Mesendoderm (in vitro differentiated cells): ENCODE measurements around the gene PHOX2A.
A peak's percentile ranks its signal among the peaks of the same experiment; 100 is the strongest.

Source experiments
- DNase-seq: peaks from one replicate; pipeline ENCODE4 v3.0.0; 2013
- H2AK5ac ChIP-seq: 2 replicates; pipeline ENCODE4 v1.6.1; 2013; ENCODE audit warnings: low read length, inconsistent platforms
- H2BK120ac ChIP-seq: 2 replicates; pipeline ENCODE4 v1.6.1; 2013; ENCODE audit warnings: low read depth, mild to moderate bottlenecking, low read length, moderate library complexity, mixed read lengths
- H2BK15ac ChIP-seq: replicated peaks from 2 replicates; pipeline ENCODE4 v1.6.1; 2013; ENCODE audit warnings: low read depth, mild to moderate bottlenecking, moderate library complexity
- H2BK5ac ChIP-seq: 2 replicates; pipeline ENCODE4 v1.6.1; 2013; ENCODE audit warnings: low read length, inconsistent platforms
- H3K18ac ChIP-seq: 2 replicates; pipeline ENCODE4 v1.6.1; 2013; ENCODE audit warnings: mild to moderate bottlenecking, low read length, mixed read lengths
- H3K23ac ChIP-seq: one replicate; pipeline ENCODE4 v1.6.1; 2013; ENCODE audit warnings: low read length
- H3K27ac ChIP-seq: 2 replicates; pipeline ENCODE4 v1.5.1; 2013; ENCODE audit warnings: low read depth, mild to moderate bottlenecking, inconsistent platforms, low read length, moderate library complexity
- H3K27me3 ChIP-seq: 2 replicates; pipeline ENCODE4 v1.6.1; 2013; ENCODE audit warnings: low read length, control low read depth, mild to moderate bottlenecking, inconsistent platforms; ENCODE audit not compliant: insufficient read depth, poor library complexity
- H3K36me3 ChIP-seq: 2 replicates; pipeline ENCODE4 v1.6.1; 2013; ENCODE audit warnings: low read length, inconsistent platforms; ENCODE audit not compliant: control insufficient read depth, insufficient read depth
- H3K4ac ChIP-seq: one replicate; pipeline ENCODE4 v1.6.1; 2013; ENCODE audit warnings: low read depth, mild to moderate bottlenecking, low read length, moderate library complexity
- H3K4me1 ChIP-seq: 2 replicates; pipeline ENCODE4 v1.6.1; 2013; ENCODE audit warnings: low read depth, low read length, inconsistent platforms; ENCODE audit not compliant: control insufficient read depth
- H3K4me2 ChIP-seq: 2 replicates; pipeline ENCODE4 v1.6.1; 2013; ENCODE audit warnings: low read length
- H3K4me3 ChIP-seq: 2 replicates; pipeline ENCODE4 v1.5.1; 2013; ENCODE audit warnings: mild to moderate bottlenecking, low read length
- H3K56ac ChIP-seq: one replicate; pipeline ENCODE4 v1.6.1; 2013; ENCODE audit warnings: low read length
- H3K79me1 ChIP-seq: 2 replicates; pipeline ENCODE4 v1.6.1; 2013; ENCODE audit warnings: low read length, inconsistent platforms
- H3K79me2 ChIP-seq: 2 replicates; pipeline ENCODE4 v1.6.1; 2013; ENCODE audit warnings: mild to moderate bottlenecking, low read length; ENCODE audit not compliant: control insufficient read depth, insufficient read depth
- H3K9ac ChIP-seq: 2 replicates; pipeline ENCODE4 v1.6.1; 2013; ENCODE audit warnings: low read length, inconsistent platforms
- H4K5ac ChIP-seq: one replicate; pipeline ENCODE4 v1.6.1; 2013; ENCODE audit warnings: low read length
- H4K8ac ChIP-seq: one replicate; pipeline ENCODE4 v1.6.1; 2013; ENCODE audit warnings: low read depth, mild to moderate bottlenecking, control low read depth, low read length, moderate library complexity
- WGBS: extraction: QIAGEN DNeasy Blood & Tissue Kit; methylation state at CpG from one replicate; pipeline ENCODE4 v1.1.7; 2013; ENCODE audit warnings: low lambda C conversion rate, missing lambda C conversion rate; ENCODE audit not compliant: insufficient coverage; ENCODE audit errors: extremely low coverage; 5-methylcytosine and 5-hydroxymethylcytosine counted together

PHOX2A gene

DNA sequence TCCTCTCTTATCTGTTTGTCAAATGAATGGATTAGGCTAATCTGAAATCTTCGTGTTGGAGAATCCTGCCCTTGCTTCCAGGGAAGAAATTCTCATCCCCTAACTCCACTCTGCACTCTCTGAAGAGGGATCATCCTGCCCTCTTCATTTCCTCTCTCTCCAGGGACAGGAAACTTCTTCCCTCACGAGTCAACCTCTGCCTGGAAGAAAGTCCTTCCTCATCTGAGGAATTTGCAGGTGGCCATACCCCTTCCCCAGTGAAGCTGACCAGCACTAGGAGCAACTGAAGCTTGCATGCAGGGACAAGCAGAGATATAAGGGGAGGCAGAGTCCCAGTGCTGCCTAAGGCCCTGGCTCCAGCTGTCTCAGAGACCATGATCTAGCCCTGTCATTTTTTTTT lies 3.6 kb upstream of the PHOX2A start:
- H2AK5ac ChIP-seq: no peak overlapping the region
- H3K4ac ChIP-seq: no peak overlapping the region
- no peaks in the 10 kb centered on the region for H3K79me2 ChIP-seq
- no peak overlapping the region for H4K5ac ChIP-seq
- no peak overlapping the region for H3K4me3 ChIP-seq
- H3K4me2 ChIP-seq: no peak overlapping the region
- H4K8ac ChIP-seq: no peak overlapping the region
- no peak overlapping the region for H2BK5ac ChIP-seq
- H2BK120ac ChIP-seq: no peak overlapping the region
- peaks cover 28% of the 10 kb centered on the region for H3K27me3 ChIP-seq
- no CpG with 5 or more reads among the region's 2 CpGs for WGBS
- H3K9ac ChIP-seq: no peak overlapping the region
- H3K23ac ChIP-seq: no peak overlapping the region
- H3K18ac ChIP-seq: no peak overlapping the region
- no peak overlapping the region for H3K56ac ChIP-seq
- H3K79me1 ChIP-seq: no peaks in the 10 kb centered on the region
- peaks cover 5% of the 10 kb centered on the region for H3K4me1 ChIP-seq
- H3K36me3 ChIP-seq: no peaks in the 10 kb centered on the region
- peak; percentile 13 for DNase-seq
- H3K27ac ChIP-seq: no peak overlapping the region
- H2BK15ac ChIP-seq: no peak overlapping the region

DNA sequence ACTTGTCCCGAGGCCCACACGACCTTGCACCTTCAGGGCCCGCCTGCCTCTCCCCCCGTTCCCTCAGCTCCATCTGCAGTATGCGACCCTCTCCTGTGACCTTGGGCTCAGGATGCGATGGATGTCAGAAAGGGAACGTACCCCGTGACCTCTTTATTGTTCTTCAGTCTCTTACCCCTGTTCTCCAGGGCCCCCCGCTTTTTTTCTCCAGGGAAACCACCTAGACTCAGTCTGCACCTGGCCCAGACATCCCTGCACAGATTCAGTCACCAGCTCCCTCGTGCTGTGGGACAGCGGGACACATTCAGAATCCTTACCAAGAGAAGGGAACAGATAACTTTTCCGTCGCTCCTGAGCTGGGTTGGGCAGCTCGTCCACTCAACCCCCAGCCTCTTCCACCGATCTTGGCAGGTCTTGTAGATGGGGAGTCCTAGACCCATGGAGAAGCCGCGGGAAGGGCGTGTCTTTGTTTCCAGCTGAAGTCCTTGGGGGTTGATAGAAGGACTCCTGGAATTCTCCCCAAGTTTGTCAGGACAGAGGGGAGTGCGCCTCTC lies 1.4 kb upstream of the PHOX2A start:
- H2BK15ac ChIP-seq: no peak overlapping the region
- peak overlapping the region; percentile 75 for H3K23ac ChIP-seq
- H3K18ac ChIP-seq: no peak overlapping the region
- DNase-seq: no peak
- H3K9ac ChIP-seq: no peak overlapping the region
- H3K4me2 ChIP-seq: peak overlapping the region; percentile 91
- peak overlapping the region; percentile 38 for H3K56ac ChIP-seq
- peaks cover 7% of the 10 kb centered on the region for H3K4me1 ChIP-seq
- H3K27me3 ChIP-seq: peaks cover 46% of the 10 kb centered on the region
- no peak overlapping the region for H4K5ac ChIP-seq
- no CpG with 5 or more reads among the region's 19 CpGs for WGBS
- no peaks in the 10 kb centered on the region for H3K79me2 ChIP-seq
- H3K4me3 ChIP-seq: no peak overlapping the region
- no peaks in the 10 kb centered on the region for H3K36me3 ChIP-seq
- no peak overlapping the region for H2BK120ac ChIP-seq
- H3K27ac ChIP-seq: no peak overlapping the region
- H3K4ac ChIP-seq: no peak overlapping the region
- H4K8ac ChIP-seq: no peak overlapping the region
- H3K79me1 ChIP-seq: no peaks in the 10 kb centered on the region
- no peak overlapping the region for H2BK5ac ChIP-seq
- H2AK5ac ChIP-seq: no peak overlapping the region

DNA sequence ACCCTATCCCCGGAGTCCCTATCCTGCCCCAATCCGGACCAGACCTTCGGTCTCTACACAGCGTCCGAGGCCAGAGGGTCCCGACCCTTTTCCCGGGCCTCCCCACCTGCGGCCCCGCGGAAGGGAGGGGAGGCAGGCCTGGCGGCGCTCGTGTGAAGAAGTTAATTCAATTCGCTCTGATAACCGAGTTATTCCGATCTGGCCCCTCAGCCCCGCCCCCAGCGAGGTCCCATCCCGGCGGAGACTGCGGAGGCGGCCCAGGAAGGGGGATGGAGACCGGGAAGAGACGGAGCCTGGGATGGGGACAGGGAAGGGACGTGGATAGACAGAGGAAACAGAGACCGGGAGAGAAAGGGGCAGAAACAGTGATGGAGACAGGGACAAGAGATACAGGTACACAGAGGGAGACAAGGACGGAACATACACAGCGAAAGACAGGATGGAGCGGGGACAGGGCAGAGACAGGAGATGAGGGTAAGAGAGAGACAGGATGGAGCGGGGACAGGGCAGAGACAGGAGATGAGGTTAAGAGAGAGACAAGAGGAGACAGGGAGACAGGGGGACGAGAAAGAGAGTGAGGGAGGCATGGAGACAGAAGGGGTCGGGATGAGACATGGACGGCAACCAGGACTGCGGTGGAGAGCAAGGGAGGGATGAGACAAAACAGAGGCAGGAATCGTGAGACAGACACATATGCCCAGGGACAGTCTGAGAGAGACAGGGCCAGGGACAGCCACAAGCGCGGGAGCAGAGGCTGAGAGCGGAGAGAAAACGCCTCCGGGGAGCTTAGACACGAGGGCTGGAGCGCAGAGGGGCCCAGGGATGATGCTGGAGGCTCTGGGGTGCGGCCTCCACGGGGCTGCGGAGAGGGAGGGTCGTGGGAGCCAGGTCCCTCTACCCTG lies 636 bp upstream of the PHOX2A start:
- no peaks in the 10 kb centered on the region for H3K79me1 ChIP-seq
- peak overlapping the region; percentile 65 for H3K56ac ChIP-seq
- H4K5ac ChIP-seq: no peak overlapping the region
- peak; percentile 75 for DNase-seq
- H3K79me2 ChIP-seq: no peaks in the 10 kb centered on the region
- H2BK5ac ChIP-seq: no peak overlapping the region
- no peak overlapping the region for H3K4ac ChIP-seq
- H3K9ac ChIP-seq: peak overlapping the region; percentile 11
- no peak overlapping the region for H2BK15ac ChIP-seq
- WGBS: no CpG with 5 or more reads among the region's 46 CpGs
- H3K18ac ChIP-seq: no peak overlapping the region
- peak overlapping the region; percentile 53 for H3K4me3 ChIP-seq
- H3K27ac ChIP-seq: no peak overlapping the region
- H3K4me1 ChIP-seq: peaks cover 7% of the 10 kb centered on the region
- H2AK5ac ChIP-seq: no peak overlapping the region
- peaks cover 50% of the 10 kb centered on the region for H3K27me3 ChIP-seq
- H2BK120ac ChIP-seq: no peak overlapping the region
- H3K36me3 ChIP-seq: no peaks in the 10 kb centered on the region
- no peak overlapping the region for H4K8ac ChIP-seq
- H3K23ac ChIP-seq: no peak overlapping the region
- H3K4me2 ChIP-seq: peak overlapping the region; percentile 91

DNA sequence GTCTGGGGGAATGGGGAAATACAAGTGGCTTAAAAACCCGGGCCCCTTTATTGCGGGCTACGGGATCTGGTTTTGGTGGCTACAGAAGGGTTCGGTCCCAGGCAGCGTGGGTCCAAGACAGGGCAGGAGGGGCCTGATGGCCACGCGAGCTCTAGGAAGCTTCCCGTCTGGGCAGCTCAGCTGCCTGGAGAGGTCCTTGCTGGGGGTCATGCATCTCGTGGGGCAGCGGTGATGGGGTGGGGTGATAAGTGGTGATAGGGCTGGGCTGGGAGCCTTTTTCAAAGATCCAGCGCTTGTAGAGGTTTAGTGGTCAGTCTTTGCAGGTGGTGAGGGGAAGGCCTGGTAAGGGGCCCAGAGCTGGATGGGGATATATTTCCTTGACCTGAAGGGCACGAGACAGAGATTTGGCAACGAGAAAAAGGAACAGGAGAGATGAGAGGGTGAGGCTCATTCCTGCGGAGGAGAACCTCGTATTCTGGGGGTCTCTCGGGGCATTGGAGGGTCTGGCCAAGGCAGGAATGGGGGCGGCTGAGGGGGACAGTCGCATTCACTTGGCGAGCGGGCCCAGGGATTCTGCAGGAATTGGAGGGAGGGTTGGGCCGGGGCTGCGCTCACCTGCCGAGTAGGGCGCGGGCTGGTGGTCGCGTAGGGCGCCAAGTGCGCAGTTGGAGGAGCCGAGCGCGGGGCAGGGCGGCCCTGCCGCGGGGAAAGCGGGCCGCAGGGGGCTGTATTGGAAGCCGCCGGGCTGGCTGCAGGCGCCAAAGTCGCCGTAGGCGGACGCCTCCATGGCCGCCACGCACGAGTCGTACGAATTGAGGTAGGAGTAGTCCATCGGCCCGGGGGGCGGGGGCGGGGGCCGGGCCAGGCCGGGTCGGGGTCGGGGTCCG lies 560 bp downstream of the PHOX2A start:
- WGBS: no CpG with 5 or more reads among the region's 58 CpGs
- Histone ChIP-seq H2AK5ac (no peak overlapping the region), H3K27ac (no peak overlapping the region), H3K79me1 (no peaks in the 10 kb centered on the region), H2BK5ac (no peak overlapping the region), H4K5ac (no peak overlapping the region), H3K27me3 (peaks cover 50% of the 10 kb centered on the region), H2BK120ac (no peak overlapping the region), H3K9ac (no peak overlapping the region), H3K4ac (no peak overlapping the region), H4K8ac (no peak overlapping the region), H3K4me2 (peak overlapping the region; percentile 26), H2BK15ac (no peak overlapping the region), H3K4me3 (no peak overlapping the region), H3K4me1 (peaks cover 11% of the 10 kb centered on the region), H3K18ac (peak overlapping the region; percentile 10), H3K79me2 (no peaks in the 10 kb centered on the region), H3K36me3 (no peaks in the 10 kb centered on the region), H3K23ac (no peak overlapping the region), H3K56ac (peak overlapping the region; percentile 54)
- DNase-seq: no peak

DNA sequence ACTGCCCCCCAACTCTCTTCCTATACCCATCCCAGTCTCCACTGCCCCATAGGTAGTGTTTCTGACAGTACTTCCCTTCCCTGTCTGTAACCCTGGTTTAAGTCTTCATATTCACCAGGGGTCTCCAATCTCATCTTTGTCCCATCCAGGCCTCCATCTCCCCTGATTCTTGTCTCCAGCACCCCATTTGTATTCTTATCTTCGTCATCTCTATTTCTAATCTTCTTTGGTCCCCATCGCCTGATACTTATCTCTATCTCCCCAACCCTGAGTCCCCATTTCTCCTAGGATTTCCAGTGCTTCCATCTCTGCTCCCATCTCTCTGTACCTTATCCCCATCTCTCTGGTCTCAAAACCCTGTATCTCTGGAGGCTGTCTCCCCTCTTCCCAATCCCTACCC lies 1.8 kb downstream of the PHOX2A start:
- H3K4me3 ChIP-seq: no peak overlapping the region
- H3K4me2 ChIP-seq: no peak overlapping the region
- no peak overlapping the region for H2BK120ac ChIP-seq
- H3K27ac ChIP-seq: no peak overlapping the region
- H2BK15ac ChIP-seq: no peak overlapping the region
- H3K4ac ChIP-seq: no peak overlapping the region
- H2AK5ac ChIP-seq: no peak overlapping the region
- no peak overlapping the region for H3K56ac ChIP-seq
- no peaks in the 10 kb centered on the region for H3K79me1 ChIP-seq
- no CpG with 5 or more reads among the region's 2 CpGs for whole genome bisulfite sequencing
- no peak overlapping the region for H4K5ac ChIP-seq
- no peak overlapping the region for H3K9ac ChIP-seq
- peaks cover 12% of the 10 kb centered on the region for H3K4me1 ChIP-seq
- no peak overlapping the region for H2BK5ac ChIP-seq
- no peak for DNase-seq
- no peak overlapping the region for H3K18ac ChIP-seq
- no peak overlapping the region for H3K23ac ChIP-seq
- H3K36me3 ChIP-seq: no peaks in the 10 kb centered on the region
- no peaks in the 10 kb centered on the region for H3K79me2 ChIP-seq
- no peak overlapping the region for H4K8ac ChIP-seq
- H3K27me3 ChIP-seq: peaks cover 49% of the 10 kb centered on the region
